ENCODE measurements around the gene VWC2L.

- TF ChIP-seq, protein P1, sequence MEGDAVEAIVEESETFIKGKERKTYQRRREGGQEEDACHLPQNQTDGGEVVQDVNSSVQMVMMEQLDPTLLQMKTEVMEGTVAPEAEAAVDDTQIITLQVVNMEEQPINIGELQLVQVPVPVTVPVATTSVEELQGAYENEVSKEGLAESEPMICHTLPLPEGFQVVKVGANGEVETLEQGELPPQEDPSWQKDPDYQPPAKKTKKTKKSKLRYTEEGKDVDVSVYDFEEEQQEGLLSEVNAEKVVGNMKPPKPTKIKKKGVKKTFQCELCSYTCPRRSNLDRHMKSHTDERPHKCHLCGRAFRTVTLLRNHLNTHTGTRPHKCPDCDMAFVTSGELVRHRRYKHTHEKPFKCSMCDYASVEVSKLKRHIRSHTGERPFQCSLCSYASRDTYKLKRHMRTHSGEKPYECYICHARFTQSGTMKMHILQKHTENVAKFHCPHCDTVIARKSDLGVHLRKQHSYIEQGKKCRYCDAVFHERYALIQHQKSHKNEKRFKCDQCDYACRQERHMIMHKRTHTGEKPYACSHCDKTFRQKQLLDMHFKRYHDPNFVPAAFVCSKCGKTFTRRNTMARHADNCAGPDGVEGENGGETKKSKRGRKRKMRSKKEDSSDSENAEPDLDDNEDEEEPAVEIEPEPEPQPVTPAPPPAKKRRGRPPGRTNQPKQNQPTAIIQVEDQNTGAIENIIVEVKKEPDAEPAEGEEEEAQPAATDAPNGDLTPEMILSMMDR (IDR thresholded peaks at IDR 0.05), result no peak
- no peak for TF ChIP-seq EHF (CRISPR knock-in tag; IDR thresholded peaks at IDR 0.05)
- TF ChIP-seq MAZ (IDR thresholded peaks at IDR 0.05; ENCODE audit: borderline replicate concordance, low read depth, low read length), result no peak
- no peak for TF ChIP-seq EP300 (IDR thresholded peaks at IDR 0.05)
- TF ChIP-seq TP53 (CRISPR knock-in tag; IDR thresholded peaks at IDR 0.05), result no peak
- no peak for TF ChIP-seq POLR2A (IDR thresholded peaks at IDR 0.05; ENCODE audit: low read length)
Observed at GRCh38 chr2:214547931-214548330, 137.1 kb downstream of the VWC2L start.
